BLaER1 treated with 17β-estradiol and CSF1 and Interleukin-3, amounts not matched to agents 10 nM and 100 nM (cell line): ENCODE data around the gene STON1.

ENCODE experiments used
- H3K27ac ChIP-seq, 11 experiments: shearing (Covaris generic); formaldehyde crosslinking; 2 replicates each; pipeline ENCODE4 v1.8.1; 2022
- H3K27me3 ChIP-seq, 11 experiments: shearing (Covaris generic); formaldehyde crosslinking; 2 replicates each; pipeline ENCODE4 v1.8.1; 2022
- H3K36me3 ChIP-seq, 11 experiments: shearing (Covaris generic); formaldehyde crosslinking; 2 replicates each; pipeline ENCODE4 v1.8.1; 2022
- H3K4me1 ChIP-seq, 10 experiments: shearing (Covaris generic); formaldehyde crosslinking; 2 replicates each; pipeline ENCODE4 v1.8.1; 2022
- H3K4me2 ChIP-seq, 11 experiments: shearing (Covaris generic); formaldehyde crosslinking; 2 replicates each; pipeline ENCODE4 v1.8.1; 2022
- H3K4me3 ChIP-seq, 10 experiments: shearing (Covaris generic); formaldehyde crosslinking; 2 replicates each; pipeline ENCODE4 v1.8.1; 2022
- H3K9ac ChIP-seq, 11 experiments: shearing (Covaris generic); formaldehyde crosslinking; 2 replicates each; pipeline ENCODE4 v1.8.1; 2022
- H3K9me3 ChIP-seq, 11 experiments: shearing (Covaris generic); formaldehyde crosslinking; replicated peaks in 1 of 11; 2 replicates each; pipeline ENCODE4 v1.8.1; 2022
- H4K20me1 ChIP-seq, 11 experiments: shearing (Covaris generic); formaldehyde crosslinking; 2 replicates each; pipeline ENCODE4 v1.8.1; 2022
- Cebpa-rat ChIP-seq, 11 experiments: shearing (Covaris generic); IDR thresholded peaks; 2 replicates each; pipeline ENCODE4 v1.8.1; 2022

The STON1 gene

DNA sequence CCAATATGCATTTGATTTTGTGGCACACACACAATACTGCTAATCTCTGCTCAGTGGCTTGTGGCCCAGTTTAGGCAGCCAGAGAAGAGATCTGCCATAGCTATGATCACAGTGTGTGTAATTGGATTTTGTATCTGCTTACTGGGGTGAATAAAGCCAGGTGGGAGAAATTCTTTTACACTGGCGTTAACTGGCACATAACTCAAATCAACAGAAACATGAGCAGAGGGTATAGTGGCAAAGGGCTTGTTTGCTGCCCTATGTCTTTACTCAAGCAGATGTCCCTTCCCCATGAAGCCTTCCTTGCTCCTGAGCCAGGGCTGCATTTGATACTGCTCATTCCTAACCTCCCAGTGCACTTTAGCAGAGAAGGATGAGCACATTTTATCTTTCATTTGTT is 28.5 kb downstream of the STON1 start:
- no peaks in the 10 kb centered on the region for H4K20me1 ChIP-seq
- no peak overlapping the region for H3K27ac ChIP-seq
- no peak overlapping the region for H3K4me3 ChIP-seq
- H3K36me3 ChIP-seq: no peaks in the 10 kb centered on the region
- H3K4me2 ChIP-seq: no peak overlapping the region
- no peak for TF ChIP-seq Cebpa-rat (IDR thresholded peaks at IDR 0.05)
- H3K4me1 ChIP-seq: peaks cover 0 to 26% (median 20%) of the 10 kb centered on the region in 10 experiments; a peak in 17 of 20 replicates
- no peaks in the 10 kb centered on the region for H3K27me3 ChIP-seq
- no peak overlapping the region for H3K9ac ChIP-seq
- peaks cover 0 to 9% (median 0%) of the 10 kb centered on the region in 11 experiments; a peak in 2 of 22 replicates for H3K9me3 ChIP-seq

DNA sequence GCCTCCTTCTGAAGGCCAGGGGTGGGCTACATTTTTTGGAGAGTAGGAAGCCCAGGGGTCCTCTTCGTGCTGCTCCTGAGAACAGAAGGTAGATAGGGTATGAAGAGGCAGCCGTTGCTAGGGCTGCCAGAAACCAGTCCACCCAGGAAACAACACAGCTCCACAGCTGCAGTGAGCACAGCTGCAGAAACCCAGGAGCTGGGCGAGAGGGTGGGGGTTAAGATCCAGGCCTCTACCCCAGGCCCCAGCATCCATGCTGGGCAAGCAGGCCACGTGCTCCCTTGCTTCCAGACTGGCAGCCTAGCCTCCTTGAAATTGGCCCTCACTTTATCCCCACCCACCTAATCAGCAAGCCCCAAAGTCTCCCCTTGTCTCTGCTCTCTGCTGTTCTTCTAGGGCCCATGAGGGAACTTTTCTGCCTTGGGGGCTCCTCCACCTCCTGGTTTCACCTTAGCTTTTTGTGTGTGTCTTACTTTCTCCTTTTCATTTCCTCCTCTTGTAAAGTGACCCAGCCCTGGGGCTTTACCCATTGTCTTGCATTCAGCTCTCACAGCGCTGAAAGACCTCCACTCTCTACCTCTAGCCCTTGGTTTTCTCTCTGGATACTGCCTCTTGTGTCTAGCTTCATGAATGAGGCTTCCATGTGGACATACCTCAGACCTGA is 30.7 kb downstream of the STON1 start:
- Histone ChIP-seq H3K27me3 (no peaks in the 10 kb centered on the region), H3K27ac (peak overlapping the region in 6 of 11 experiments; percentile 28 to 63 (median 49); a peak in 10 of 22 replicates), H3K4me1 (peaks cover 0 to 26% (median 20%) of the 10 kb centered on the region in 10 experiments; a peak in 17 of 20 replicates), H3K4me3 (no peak overlapping the region), H3K36me3 (no peaks in the 10 kb centered on the region; a peak in 1 of 22 replicates), H3K4me2 (peak overlapping the region in 8 of 11 experiments; percentile 49 to 75 (median 64); a peak in 17 of 22 replicates), H3K9ac (peak overlapping the region in 4 of 11 experiments; percentile 39 to 62 (median 54); a peak in 7 of 22 replicates), H3K9me3 (peaks cover 0 to 7% (median 0%) of the 10 kb centered on the region in 11 experiments; a peak in 2 of 22 replicates), H4K20me1 (no peaks in the 10 kb centered on the region)
- no peak for TF ChIP-seq Cebpa-rat (IDR thresholded peaks at IDR 0.05)

DNA sequence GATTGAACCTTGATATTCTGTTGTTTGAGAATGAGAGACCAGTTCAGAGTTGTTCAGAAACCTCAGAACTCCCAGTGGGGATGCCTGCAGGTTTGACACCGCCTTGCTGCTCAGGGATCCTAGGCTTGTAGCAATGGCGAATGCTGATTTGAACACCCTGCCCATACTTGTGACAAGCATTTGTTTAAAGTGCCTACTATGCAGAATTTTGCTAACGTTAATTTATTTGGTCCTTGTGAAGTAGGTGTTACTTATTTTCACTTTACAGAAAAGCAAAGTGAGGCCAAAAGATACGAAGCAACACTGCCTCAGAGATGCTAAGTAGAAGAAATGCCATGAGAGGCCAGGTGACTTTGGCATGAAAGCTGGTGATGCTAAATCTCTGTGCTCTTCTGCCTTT is 32.3 kb downstream of the STON1 start:
- Histone ChIP-seq H3K36me3 (no peaks in the 10 kb centered on the region; a peak in 1 of 22 replicates), H3K9ac (no peak overlapping the region), H3K27ac (no peak overlapping the region), H3K4me3 (no peak overlapping the region), H3K9me3 (peaks cover 0 to 7% (median 0%) of the 10 kb centered on the region in 11 experiments; a peak in 2 of 22 replicates), H3K27me3 (no peaks in the 10 kb centered on the region), H3K4me2 (no peak overlapping the region), H3K4me1 (peaks cover 0 to 26% (median 20%) of the 10 kb centered on the region in 10 experiments; a peak in 17 of 20 replicates), H4K20me1 (no peaks in the 10 kb centered on the region)
- TF ChIP-seq Cebpa-rat (IDR thresholded peaks at IDR 0.05): no peak

DNA sequence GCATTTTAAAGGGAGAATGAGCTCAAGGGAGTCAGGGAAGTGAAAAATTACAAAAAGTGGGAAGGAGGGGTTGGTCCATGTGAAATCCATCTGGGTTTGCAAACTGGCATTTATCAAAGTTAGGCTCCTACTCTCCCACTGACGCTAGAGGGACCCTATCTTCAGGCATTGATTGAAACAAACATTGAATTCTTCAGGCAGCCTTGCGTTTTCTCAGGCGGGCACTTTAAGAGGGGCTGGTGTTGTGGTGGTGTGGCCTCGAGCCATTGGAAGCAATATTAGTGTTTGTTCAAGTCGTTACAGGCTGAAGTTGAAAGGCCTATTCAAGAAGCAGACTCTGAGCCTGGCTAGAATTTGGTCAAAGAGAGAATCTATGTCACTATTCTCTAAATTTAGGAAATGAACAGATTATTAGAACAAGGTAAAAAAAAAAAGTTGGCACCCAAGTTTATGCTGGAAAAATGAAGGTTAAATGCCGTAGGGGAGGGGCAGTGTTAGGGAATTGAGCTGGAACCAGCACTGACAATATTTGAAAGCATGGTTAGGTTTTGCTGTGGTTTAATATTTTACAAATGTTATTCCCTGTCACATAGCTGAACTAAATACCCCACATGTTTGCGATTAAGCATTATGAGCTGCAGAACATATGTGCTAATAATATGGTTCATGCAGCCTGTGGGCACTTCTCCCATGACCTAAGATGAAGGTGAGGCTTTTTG is 36.8 kb downstream of the STON1 start:
- Histone ChIP-seq H3K4me3 (no peak overlapping the region), H3K4me2 (no peak overlapping the region), H3K27ac (no peak overlapping the region), H4K20me1 (no peaks in the 10 kb centered on the region), H3K27me3 (no peaks in the 10 kb centered on the region), H3K4me1 (0 out of 20 replicates have a peak, but pooled peaks cover 0 to 6% (median 0%) of the 10 kb centered on the region in 10 experiments), H3K36me3 (no peaks in the 10 kb centered on the region; a peak in 1 of 22 replicates), H3K9me3 (0 out of 22 replicates have a peak, but pooled peaks cover 0 to 3% (median 0%) of the 10 kb centered on the region in 11 experiments), H3K9ac (no peak overlapping the region)
- TF ChIP-seq Cebpa-rat (IDR thresholded peaks at IDR 0.05): no peak

DNA sequence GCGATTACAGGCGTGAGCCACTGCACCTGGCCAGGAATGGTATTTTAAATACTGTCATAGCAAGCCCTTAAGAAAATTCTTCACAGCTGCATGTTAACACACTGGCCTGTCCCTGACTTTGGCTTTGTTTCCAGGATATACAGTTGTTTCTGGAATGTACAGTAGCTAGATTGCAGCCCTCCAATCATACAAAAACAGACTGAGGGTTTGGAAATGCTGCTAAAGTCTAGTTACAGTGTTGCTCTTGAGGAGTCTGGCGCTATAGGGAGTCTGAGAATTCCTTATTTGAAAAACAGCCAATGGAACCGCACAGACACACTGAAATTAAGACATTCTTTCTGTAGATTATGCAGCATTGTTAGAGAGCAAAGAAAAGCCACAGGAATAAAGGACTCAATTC is 37.7 kb downstream of the STON1 start:
- no peaks in the 10 kb centered on the region for H4K20me1 ChIP-seq
- H3K27me3 ChIP-seq: no peaks in the 10 kb centered on the region
- no peak overlapping the region for H3K9ac ChIP-seq
- 0 out of 22 replicates have a peak, but pooled peaks cover 0 to 3% (median 0%) of the 10 kb centered on the region in 11 experiments for H3K9me3 ChIP-seq
- H3K27ac ChIP-seq: peak overlapping the region in 1 of 11 experiments; percentile 32; a peak in 1 of 22 replicates
- no peaks in the 10 kb centered on the region; a peak in 1 of 22 replicates for H3K36me3 ChIP-seq
- no peak for TF ChIP-seq Cebpa-rat (IDR thresholded peaks at IDR 0.05)
- H3K4me2 ChIP-seq: no peak overlapping the region
- H3K4me3 ChIP-seq: no peak overlapping the region
- 0 out of 20 replicates have a peak, but pooled peaks cover 0 to 6% (median 0%) of the 10 kb centered on the region in 10 experiments for H3K4me1 ChIP-seq

DNA sequence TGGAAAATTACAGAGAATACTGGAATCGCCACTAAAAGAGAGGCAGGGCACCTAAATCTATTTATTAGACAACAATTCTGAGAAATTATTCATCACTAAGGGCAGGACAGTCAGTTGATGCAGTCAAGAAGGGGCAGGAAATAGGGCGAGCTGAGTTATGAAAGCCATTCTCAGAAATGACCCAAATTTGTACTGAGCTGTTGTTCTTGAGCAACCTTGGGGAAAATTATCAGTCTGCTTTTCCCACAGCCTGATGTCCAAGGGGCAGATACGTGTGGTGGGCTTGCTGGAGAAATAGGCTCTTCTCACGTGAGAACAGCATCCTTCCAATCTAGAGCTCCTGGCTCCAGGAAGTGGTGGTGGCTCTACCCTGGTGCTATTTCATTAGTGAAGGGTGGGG is 38.6 kb downstream of the STON1 start:
- peak overlapping the region in 3 of 11 experiments; percentile 15 to 31 (median 15); a peak in 2 of 22 replicates for H3K4me2 ChIP-seq
- no peaks in the 10 kb centered on the region for H4K20me1 ChIP-seq
- H3K27ac ChIP-seq: no peak overlapping the region
- H3K4me1 ChIP-seq: 0 out of 20 replicates have a peak, but pooled peaks cover 0 to 6% (median 0%) of the 10 kb centered on the region in 10 experiments
- H3K36me3 ChIP-seq: no peaks in the 10 kb centered on the region; a peak in 1 of 22 replicates
- H3K9me3 ChIP-seq: 0 out of 22 replicates have a peak, but pooled peaks cover 0 to 3% (median 0%) of the 10 kb centered on the region in 11 experiments
- no peaks in the 10 kb centered on the region for H3K27me3 ChIP-seq
- H3K4me3 ChIP-seq: no peak overlapping the region
- H3K9ac ChIP-seq: no peak overlapping the region
- TF ChIP-seq Cebpa-rat (IDR thresholded peaks at IDR 0.05): no peak

DNA sequence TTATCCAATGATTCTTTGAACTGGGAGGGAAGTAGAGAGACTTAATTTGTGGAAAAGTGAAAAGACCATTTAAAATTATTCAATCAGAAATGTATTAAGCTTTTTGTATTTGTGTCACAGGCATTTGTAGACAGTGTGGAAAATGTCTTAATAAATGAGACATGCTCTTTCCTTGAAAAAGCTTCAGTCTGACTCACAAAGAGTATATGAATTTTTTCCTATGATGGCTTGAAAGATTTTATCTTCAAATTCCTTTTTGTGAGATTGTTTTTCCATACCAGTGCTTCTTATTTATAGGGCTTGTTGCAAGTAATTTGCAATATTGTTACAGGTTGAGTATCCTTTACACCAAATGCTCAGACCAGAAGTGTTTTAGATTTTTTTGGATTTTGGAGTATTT is 39.5 kb downstream of the STON1 start:
- H3K4me3 ChIP-seq: no peak overlapping the region
- H3K4me1 ChIP-seq: peaks cover 0 to 6% (median 0%) of the 10 kb centered on the region in 10 experiments; a peak in 1 of 20 replicates
- H3K27ac ChIP-seq: no peak overlapping the region
- H3K36me3 ChIP-seq: no peaks in the 10 kb centered on the region; a peak in 1 of 22 replicates
- TF ChIP-seq Cebpa-rat (IDR thresholded peaks at IDR 0.05): no peak
- no peak overlapping the region for H3K4me2 ChIP-seq
- 0 out of 22 replicates have a peak, but pooled peaks cover 0 to 3% (median 0%) of the 10 kb centered on the region in 11 experiments for H3K9me3 ChIP-seq
- no peaks in the 10 kb centered on the region for H4K20me1 ChIP-seq
- no peak overlapping the region for H3K9ac ChIP-seq
- H3K27me3 ChIP-seq: no peaks in the 10 kb centered on the region

DNA sequence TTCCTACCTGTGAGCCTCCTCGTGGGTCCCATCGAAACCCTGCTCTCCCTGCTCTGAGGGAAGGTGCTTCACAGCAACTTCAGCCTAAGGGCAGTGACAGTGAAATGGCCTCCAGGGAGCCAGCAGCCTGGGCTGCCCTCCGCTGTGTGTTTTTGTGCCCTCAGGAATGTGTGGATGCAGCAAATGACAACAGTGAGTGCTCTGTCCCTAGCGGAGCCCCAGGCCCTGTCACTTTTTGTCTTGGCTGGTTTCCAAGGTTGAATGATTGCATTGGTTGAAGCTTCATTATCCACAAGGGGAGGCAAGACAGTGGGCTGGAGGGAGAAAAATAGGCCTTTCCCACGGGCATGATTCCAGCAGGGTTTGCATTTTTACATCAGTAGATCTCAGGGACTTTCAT is 42.9 kb downstream of the STON1 start:
- H3K27ac ChIP-seq: no peak overlapping the region
- H3K4me2 ChIP-seq: no peak overlapping the region
- no peaks in the 10 kb centered on the region for H3K27me3 ChIP-seq
- H3K36me3 ChIP-seq: no peaks in the 10 kb centered on the region
- no peak overlapping the region for H3K9ac ChIP-seq
- TF ChIP-seq Cebpa-rat (IDR thresholded peaks at IDR 0.05): no peak
- no peaks in the 10 kb centered on the region for H3K9me3 ChIP-seq
- H4K20me1 ChIP-seq: no peaks in the 10 kb centered on the region
- H3K4me3 ChIP-seq: no peak overlapping the region
- peaks cover 0 to 8% (median 0%) of the 10 kb centered on the region in 10 experiments; a peak in 5 of 20 replicates for H3K4me1 ChIP-seq
